Limb (tissue), 2 donors: ENCODE measurements around the gene F2RL1.
"Not testable (repeated sequence)": the region's sequence is repeated elsewhere in the genome, so short reads cannot be mapped to it uniquely, and the experiment has no call there.

Experiments
- DNase-seq, 2 donors: peaks; one replicate each; pipeline ENCODE4 v3.0.0-alpha.2; 2016; ENCODE audit errors: extremely low spot score in 2 of 2

Gene F2RL1

GRCh38 chr5:76849419-76850291 is 30.8 kb downstream of the F2RL1 start, which contains the start of gene S100Z:
TSS of gene S100Z (plus strand) at chr5:76850014. CDS start at chr5:76875360, 25,346 bp downstream.
- no peak for DNase-seq

GRCh38 chr5:76850543-76851145 is 31.8 kb downstream of the F2RL1 start:
- DNase-seq = no peak

GRCh38 chr5:76851728-76852369 is 33.0 kb downstream of the F2RL1 start:
- no peak for DNase-seq

GRCh38 chr5:76852772-76853171 is 33.9 kb downstream of the F2RL1 start:
- no peak for DNase-seq

- not testable (repeated sequence) for DNase-seq
These were observed 34.9 kb downstream of the F2RL1 start for GRCh38 chr5:76853741-76854140.

- no peak for DNase-seq
These were observed 35.8 kb downstream of the F2RL1 start for GRCh38 chr5:76854644-76855043.

GRCh38 chr5:76855501-76855900 is 36.7 kb downstream of the F2RL1 start:
- not testable (repeated sequence) for DNase-seq

GRCh38 chr5:76855961-76856360 is 37.1 kb downstream of the F2RL1 start:
- DNase-seq = no peak

- DNase-seq = not testable (repeated sequence)
These were observed 38.0 kb downstream of the F2RL1 start for GRCh38 chr5:76856800-76857199.

- DNase-seq = no peak
These were observed 40.9 kb downstream of the F2RL1 start for GRCh38 chr5:76859591-76860247.

GRCh38 chr5:76861612-76862011 is 42.8 kb downstream of the F2RL1 start:
- no peak for DNase-seq

GRCh38 chr5:76863001-76863400 is 44.2 kb downstream of the F2RL1 start:
- DNase-seq = no peak

- DNase-seq = no peak
These were observed 47.7 kb downstream of the F2RL1 start for GRCh38 chr5:76866503-76866902.

GRCh38 chr5:76867038-76867437 is 48.2 kb downstream of the F2RL1 start:
- no peak for DNase-seq

GRCh38 chr5:76867827-76868693 is 49.2 kb downstream of the F2RL1 start:
- peak; percentile 61 to 80 for DNase-seq

- DNase-seq = no peak
These were observed 51.2 kb downstream of the F2RL1 start for GRCh38 chr5:76870046-76870445.

GRCh38 chr5:76874088-76874581 is 55.3 kb downstream of the F2RL1 start:
- DNase-seq = no peak
